NCI-H2196 (cell line): ENCODE results near the gene C1QTNF9.
A peak's percentile ranks its signal among the peaks of the same experiment; 100 is the strongest.
"Not testable (repeated sequence)": the region's sequence is repeated elsewhere in the genome, so short reads cannot be mapped to it uniquely, and the experiment has no call there.

Experiments used
- DNase-seq: peaks from one replicate; lab custom pipeline; 2025; ENCODE audit not compliant: unreplicated experiment; lab: John Stamatoyannopoulos, UW

The C1QTNF9 gene

GRCh38 chr13:24319641-24320040 lies 10.3 kb downstream of the C1QTNF9 start:
- DNase-seq, result not testable (repeated sequence)

GRCh38 chr13:24321416-24321815 lies 12.0 kb downstream of the C1QTNF9 start:
- not testable (repeated sequence) for DNase-seq

GRCh38 chr13:24322470-24322869 lies 13.1 kb downstream of the C1QTNF9 start:
- DNase-seq, result not testable (repeated sequence)

- DNase-seq, result no peak
Measured at GRCh38 chr13:24323036-24323738, 13.8 kb downstream of the C1QTNF9 start.

- DNase-seq, result no peak
Measured at GRCh38 chr13:24323739-24324075, 14.3 kb downstream of the C1QTNF9 start.

- not testable (repeated sequence) for DNase-seq
Measured at GRCh38 chr13:24327598-24327997, 18.2 kb downstream of the C1QTNF9 start.

GRCh38 chr13:24328145-24328544 lies 18.8 kb downstream of the C1QTNF9 start:
- DNase-seq, result no peak

- no peak for DNase-seq
Measured at GRCh38 chr13:24338721-24339120, 29.3 kb downstream of the C1QTNF9 start.

GRCh38 chr13:24339937-24340607 lies 30.7 kb downstream of the C1QTNF9 start:
- no peak for DNase-seq

- no peak for DNase-seq
Measured at GRCh38 chr13:24340608-24340955, 31.2 kb downstream of the C1QTNF9 start.

GRCh38 chr13:24341439-24341838 lies 32.1 kb downstream of the C1QTNF9 start:
- DNase-seq, result peak; percentile 4

GRCh38 chr13:24348385-24348784 lies 39.0 kb downstream of the C1QTNF9 start:
- DNase-seq, result no peak

GRCh38 chr13:24348797-24349515 lies 39.6 kb downstream of the C1QTNF9 start:
- DNase-seq, result peak; percentile 66

GRCh38 chr13:24349778-24350664 lies 40.6 kb downstream of the C1QTNF9 start:
- DNase-seq, result not testable (repeated sequence)

GRCh38 chr13:24351423-24351822 lies 42.0 kb downstream of the C1QTNF9 start:
- no peak for DNase-seq

- DNase-seq, result no peak
Measured at GRCh38 chr13:24353736-24354135, 44.4 kb downstream of the C1QTNF9 start.

GRCh38 chr13:24355103-24355502 lies 45.7 kb downstream of the C1QTNF9 start:
- no peak for DNase-seq

GRCh38 chr13:24356270-24356669 lies 46.9 kb downstream of the C1QTNF9 start:
- DNase-seq, result no peak

GRCh38 chr13:24356837-24357236 lies 47.5 kb downstream of the C1QTNF9 start:
- no peak for DNase-seq

- DNase-seq, result no peak
Measured at GRCh38 chr13:24357756-24358155, 48.4 kb downstream of the C1QTNF9 start.

GRCh38 chr13:24358836-24359235 lies 49.5 kb downstream of the C1QTNF9 start:
- DNase-seq, result not testable (repeated sequence)
